Stimulated activated naive CD8-positive, alpha-beta T cell treated with anti-CD3 and anti-CD28 coated beads, Interleukin-15, amount 100 ng/mL, for 72 hours (primary cell): ENCODE results near the gene U2AF1.
A peak's percentile ranks its signal among the peaks of the same experiment; 100 is the strongest.
"Not testable (repeated sequence)": the region's sequence is repeated elsewhere in the genome, so short reads cannot be mapped to it uniquely, and the experiment has no call there.

ENCODE experiments used
- ATAC-seq: fragments of 150-1000 bp; cut with Tn5 transposase; 2 replicates; pipeline ENCODE4 v1.10.0; 2021; ENCODE audit warnings: mild to moderate bottlenecking, moderate library complexity
- DNase-seq, 2 donors: peaks; one replicate each; pipeline ENCODE4 v3.0.0; 2021 to 2022
- H3K27ac Mint-ChIP-seq, 2 donors: one replicate each; pipeline ENCODE4 v1.8.0; 2022; ENCODE audit warnings: mild to moderate bottlenecking in 2 of 2, mixed read lengths in 2 of 2, moderate library complexity in 2 of 2
- H3K27me3 Mint-ChIP-seq: one replicate; pipeline ENCODE4 v1.8.0; 2022; ENCODE audit warnings: mixed read lengths
- H3K4me1 Mint-ChIP-seq: one replicate; pipeline ENCODE4 v1.8.0; 2022; ENCODE audit warnings: mild to moderate bottlenecking, mixed read lengths
- H3K4me3 Mint-ChIP-seq, 2 donors: one replicate each; pipeline ENCODE4 v1.8.0; 2022; ENCODE audit warnings: mild to moderate bottlenecking in 2 of 2, mixed read lengths in 2 of 2, moderate library complexity in 1 of 2
- H3K9me3 Mint-ChIP-seq, 2 donors: one replicate each; pipeline ENCODE4 v1.8.0; 2022; ENCODE audit warnings: mixed read lengths in 2 of 2

The U2AF1 gene

DNA sequence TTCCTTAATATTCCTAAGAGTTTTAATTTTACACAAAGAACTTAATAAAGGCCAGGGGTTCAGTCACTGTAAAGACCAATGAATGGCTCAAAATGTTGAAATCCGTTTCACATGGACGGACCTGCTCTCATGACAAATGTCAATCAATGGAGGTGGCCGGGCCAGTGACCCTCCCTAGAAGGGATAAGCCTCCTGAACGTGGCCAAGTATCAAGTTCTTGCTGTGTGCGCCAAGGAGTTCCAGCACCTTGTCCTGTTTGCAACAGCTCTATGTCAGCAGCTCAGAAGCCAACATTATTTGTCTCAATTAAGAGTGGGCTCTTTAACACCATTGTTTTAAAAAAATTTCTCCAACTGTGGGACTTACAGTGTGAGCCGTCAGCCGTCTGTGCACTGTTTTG, 6.4 kb downstream of the U2AF1 start:
- not testable (repeated sequence) for ATAC-seq, H3K27me3 Mint-ChIP-seq, H3K9me3 Mint-ChIP-seq, H3K4me1 Mint-ChIP-seq, H3K27ac Mint-ChIP-seq, H3K4me3 Mint-ChIP-seq, DNase-seq

DNA sequence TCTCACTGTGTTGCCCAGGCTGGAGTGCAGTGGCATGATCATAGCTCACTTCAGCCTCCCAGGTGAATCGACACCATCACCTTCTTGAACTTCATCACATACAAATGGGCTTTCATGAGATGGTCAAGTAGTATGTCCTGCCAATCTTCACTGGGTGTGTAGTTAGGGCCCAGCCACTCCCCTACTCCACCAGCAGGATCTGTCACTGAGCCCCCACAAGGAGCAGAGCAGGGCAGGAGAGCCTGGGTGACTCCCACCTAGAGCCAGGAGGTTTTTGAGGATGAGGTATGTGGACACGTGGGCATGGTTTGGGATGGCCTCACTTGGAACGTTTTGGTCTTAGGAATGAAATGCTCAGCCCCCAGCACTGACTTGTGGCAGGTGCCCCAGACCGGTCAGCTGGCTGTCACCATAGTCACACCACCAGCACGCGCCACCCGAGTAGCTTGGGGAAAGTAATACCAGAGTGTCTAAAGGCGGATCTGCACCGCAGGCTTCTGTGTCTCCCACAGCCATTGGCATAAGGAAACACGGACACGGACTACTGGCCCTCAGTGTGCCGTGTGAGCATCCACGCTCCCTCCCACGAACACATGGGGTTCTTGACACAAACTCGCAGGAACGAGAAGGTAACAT, 15.3 kb downstream of the U2AF1 start:
- not testable (repeated sequence) for ATAC-seq

DNA sequence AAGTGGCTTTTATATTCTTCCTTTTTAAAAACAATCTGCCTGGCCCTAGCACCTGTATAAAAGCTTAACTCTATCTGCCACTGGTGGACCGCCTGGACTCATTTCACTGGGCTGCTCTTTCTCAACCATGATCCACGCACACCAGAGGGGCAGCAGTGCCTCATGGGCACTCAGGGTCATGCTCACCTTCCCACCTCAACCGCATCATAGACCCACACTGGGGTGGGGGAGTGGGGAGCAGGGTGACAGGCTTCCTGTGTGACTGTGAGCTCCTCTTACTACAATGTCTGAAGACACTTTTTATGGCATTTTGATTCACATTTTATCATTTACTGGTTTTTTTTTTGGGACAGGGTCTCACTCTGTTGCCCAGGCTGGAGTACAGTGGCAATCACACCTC, 16.4 kb downstream of the U2AF1 start:
- not testable (repeated sequence) for H3K9me3 Mint-ChIP-seq, ATAC-seq, H3K4me3 Mint-ChIP-seq, H3K27me3 Mint-ChIP-seq, DNase-seq, H3K27ac Mint-ChIP-seq, H3K4me1 Mint-ChIP-seq

More for the DNA sequence above, 15.3 kb downstream of the U2AF1 start:
- not testable (repeated sequence) for H3K27ac Mint-ChIP-seq, DNase-seq, H3K4me1 Mint-ChIP-seq, H3K9me3 Mint-ChIP-seq, H3K27me3 Mint-ChIP-seq, H3K4me3 Mint-ChIP-seq

DNA sequence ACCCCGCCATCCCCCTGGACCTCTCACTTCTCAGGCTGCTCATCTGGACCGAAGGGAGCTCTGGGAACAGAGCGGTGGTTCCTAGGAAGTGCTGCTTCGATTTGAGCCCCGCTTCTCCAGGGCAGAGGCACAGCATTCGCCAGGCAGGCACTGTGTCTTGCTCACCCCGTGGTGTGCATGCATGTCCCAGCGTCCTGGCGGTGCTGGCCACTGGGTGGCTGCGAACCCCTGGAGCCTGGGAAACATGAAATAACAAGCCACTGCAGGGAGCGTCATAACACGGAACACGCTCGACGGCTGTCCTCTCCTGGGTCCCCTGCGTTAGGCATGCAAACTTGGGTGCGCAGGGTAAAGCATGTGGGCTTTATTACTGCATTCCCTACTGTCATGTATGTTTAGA, 17.9 kb downstream of the U2AF1 start:
- H3K27ac Mint-ChIP-seq, H3K4me3 Mint-ChIP-seq, DNase-seq, ATAC-seq, H3K27me3 Mint-ChIP-seq, H3K4me1 Mint-ChIP-seq, H3K9me3 Mint-ChIP-seq: not testable (repeated sequence)

DNA sequence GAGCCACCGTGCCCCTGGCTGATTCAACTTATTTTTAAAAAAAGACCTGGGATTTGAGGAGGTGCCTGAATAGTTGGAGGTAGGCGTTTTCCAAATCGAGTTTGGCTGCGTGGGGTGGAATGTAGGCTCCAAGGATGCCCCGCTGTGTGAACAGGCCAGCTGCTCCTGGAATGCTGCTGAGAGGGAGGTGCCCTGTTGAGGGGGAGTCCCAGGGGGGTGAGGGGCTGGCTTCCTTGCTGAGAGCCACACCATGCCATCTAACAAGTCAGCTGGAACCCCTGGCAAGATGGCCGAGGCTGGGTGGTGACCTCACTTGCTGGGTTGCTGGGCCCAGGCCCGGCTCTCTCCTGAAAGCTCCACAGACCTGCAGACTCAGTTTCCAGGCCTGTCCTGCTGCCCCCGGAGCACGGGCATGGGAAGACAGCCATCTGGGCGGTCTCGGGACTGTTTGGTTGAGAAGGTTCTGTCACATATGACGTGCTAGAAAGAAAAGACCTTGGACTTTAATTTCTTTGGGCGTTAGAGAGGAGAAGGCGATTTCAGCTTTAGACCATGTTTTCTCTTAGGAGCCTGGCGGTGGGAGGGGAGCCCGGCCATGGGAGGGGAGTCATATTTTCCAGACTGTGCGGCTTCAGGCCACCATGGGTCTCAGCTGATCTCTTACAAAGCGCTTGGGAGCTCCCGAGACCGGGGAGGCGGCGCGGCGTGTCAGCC, 24.6 kb downstream of the U2AF1 start:
- not testable (repeated sequence) for ATAC-seq, H3K4me3 Mint-ChIP-seq, H3K4me1 Mint-ChIP-seq, H3K9me3 Mint-ChIP-seq, DNase-seq, H3K27me3 Mint-ChIP-seq, H3K27ac Mint-ChIP-seq

DNA sequence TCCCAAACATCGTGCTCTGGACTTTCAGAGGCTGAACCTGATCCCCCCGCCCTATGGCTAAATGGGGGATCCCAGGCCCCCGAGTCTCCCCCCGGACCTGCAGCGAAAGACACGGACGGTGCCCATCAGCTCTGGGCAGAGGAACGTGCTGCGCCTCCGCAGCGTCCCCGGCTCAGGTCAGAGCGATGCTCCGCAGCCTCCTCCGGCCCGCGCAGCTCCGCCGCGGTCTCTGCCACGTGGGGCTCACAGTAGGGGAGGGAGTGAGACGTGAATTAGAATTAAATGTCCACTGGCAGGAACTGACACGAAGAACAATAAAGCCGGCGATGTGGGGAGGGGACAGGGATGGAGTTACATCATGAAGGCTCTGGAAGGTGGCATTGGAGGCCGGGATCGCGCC, 30.7 kb downstream of the U2AF1 start:
- H3K27me3 Mint-ChIP-seq, ATAC-seq, DNase-seq, H3K27ac Mint-ChIP-seq, H3K4me3 Mint-ChIP-seq, H3K9me3 Mint-ChIP-seq, H3K4me1 Mint-ChIP-seq: not testable (repeated sequence)

DNA sequence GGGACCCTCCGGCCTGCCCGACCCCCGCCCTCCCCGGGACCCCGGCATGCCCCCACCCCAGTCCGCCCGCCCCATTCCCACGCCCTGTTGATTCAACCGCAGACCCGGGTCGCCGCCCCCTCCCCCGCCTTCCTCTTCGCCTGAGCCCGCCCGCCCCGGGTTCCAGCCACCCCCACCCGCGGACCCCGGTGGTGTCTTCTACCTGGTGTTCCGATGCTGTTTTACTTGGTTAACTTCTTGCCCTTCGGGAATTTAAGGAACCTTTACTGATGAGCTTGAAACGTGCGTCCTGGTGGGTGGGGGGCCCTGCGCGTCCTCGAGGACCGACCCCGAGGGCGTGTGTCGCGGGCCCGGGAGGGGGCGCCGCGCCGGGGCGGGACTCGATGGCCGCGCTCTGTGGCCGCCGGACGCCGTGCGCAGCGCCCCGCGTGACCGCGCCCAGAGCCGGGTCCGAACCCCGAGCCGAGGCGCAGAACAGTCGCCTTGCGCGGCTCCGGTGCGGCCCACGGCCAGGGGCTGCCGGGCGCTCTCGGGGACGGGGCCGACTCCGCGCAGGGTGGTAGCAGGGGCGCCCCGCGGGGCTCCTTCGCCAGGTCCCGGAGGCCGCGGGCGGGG, 31.2 kb downstream of the U2AF1 start:
- not testable (repeated sequence) for H3K9me3 Mint-ChIP-seq, H3K4me3 Mint-ChIP-seq, DNase-seq, H3K27me3 Mint-ChIP-seq, H3K27ac Mint-ChIP-seq, H3K4me1 Mint-ChIP-seq
- ATAC-seq: peak; percentile 62

DNA sequence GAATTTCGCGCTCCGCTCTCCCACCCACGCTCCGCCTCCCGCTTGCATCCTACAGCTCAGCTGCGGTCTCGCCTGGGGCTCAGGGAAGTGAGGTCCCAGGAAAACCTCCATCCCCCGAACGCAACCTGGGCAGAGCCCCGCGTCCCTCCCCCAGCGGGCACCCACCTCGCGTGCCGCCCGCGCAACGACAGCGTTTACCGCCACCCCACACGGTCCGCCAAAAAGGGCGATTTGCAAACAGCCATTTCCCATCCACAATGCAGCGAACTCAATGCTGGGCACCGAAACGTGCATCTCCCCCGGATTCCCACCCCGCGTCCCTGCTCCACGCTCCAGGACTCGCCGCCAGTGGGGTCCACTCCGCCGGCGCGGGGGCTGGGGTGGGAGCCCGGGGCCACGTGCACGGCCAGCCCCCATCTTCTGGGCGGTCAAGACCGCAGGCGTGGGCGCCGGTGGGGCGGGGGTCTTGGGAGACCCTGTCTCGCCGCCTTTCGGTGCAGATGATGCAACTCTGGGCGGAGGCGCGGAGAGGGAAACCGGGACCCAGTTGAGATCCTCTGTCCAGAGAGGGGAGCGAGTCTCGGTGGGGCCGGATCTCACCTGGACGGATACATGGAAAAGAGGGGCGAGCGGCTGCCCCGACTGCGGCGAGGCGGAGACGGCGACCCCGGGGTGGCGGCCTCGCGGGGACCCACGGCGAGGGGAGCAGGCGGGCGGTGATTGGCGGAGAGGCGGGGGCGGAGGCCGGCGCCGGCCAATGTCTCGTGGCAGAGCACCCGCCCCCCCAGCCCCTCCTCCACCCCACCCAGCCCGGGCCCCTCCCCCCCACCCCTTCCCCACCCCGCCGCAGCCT, 32.0 kb downstream of the U2AF1 start, which contains the start of gene CBS:
Gene CBS (minus strand): TSS at position 666 of the 853 bp plus-strand sequence. CDS start 3,642 bp downstream, outside the sequence.
- H3K27me3 Mint-ChIP-seq, H3K9me3 Mint-ChIP-seq, H3K4me1 Mint-ChIP-seq, H3K4me3 Mint-ChIP-seq, DNase-seq, H3K27ac Mint-ChIP-seq: not testable (repeated sequence)
- ATAC-seq: peak; percentile 69

DNA sequence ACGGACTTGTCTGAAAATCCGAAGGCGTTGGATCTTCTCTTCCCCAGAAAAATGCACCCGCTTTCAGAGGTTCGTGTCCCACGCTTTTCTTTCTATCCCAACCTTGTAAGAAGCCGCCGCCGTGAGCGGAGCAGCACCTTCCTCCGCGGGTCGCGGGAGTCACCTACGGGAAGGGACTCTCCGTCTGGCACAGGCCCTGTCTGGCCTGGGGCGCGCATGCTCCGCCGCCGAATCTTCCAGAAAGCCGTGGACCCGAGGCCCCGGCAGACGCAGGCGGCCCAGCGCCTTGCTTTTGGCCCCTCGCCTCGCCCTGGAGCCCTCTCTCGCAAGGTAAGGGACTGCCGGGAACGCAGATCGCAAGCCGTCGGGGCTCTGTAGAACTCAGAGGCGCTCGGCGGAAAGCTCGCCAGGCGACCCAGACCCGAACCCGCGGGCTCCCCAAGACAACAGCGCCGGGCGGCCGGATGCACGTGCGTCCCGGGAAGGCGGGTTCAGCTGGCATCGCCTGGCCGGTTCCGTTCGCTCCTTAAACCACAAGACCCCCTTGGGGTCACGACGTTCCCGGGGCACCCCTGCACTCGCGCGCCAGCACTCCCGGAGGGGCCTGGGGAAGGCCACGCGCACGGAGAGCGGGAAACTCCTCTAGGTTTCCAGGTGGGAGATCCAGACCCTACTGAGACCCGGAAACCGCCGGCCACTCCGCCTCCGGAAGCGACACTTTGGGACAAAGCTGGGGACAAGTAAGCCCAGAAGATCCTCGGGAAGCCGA, 32.8 kb downstream of the U2AF1 start:
- H3K4me3 Mint-ChIP-seq, DNase-seq, H3K27me3 Mint-ChIP-seq, H3K9me3 Mint-ChIP-seq, H3K4me1 Mint-ChIP-seq, H3K27ac Mint-ChIP-seq: not testable (repeated sequence)
- ATAC-seq: peak; percentile 56

DNA sequence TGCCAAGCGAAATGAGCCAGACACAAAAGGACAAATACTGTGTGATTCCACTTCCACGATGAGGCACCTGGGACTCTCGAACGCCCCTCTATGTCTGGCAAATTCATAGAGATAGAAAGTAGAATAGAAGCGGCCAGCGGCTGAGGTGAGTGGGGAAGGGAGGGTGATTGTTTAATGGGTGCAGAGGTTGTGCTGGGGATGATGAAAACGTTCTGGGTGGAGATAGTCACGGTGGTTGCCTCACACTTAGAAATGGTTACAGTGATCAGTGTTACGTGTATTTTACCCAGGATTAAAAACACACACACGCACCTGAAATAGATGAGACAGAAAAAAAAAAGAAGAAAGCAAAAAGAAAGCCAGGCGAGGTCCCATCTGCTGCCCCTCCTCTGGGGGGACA, 34.6 kb downstream of the U2AF1 start:
- ATAC-seq, H3K9me3 Mint-ChIP-seq, H3K4me3 Mint-ChIP-seq, H3K27me3 Mint-ChIP-seq, H3K4me1 Mint-ChIP-seq, H3K27ac Mint-ChIP-seq, DNase-seq: not testable (repeated sequence)

DNA sequence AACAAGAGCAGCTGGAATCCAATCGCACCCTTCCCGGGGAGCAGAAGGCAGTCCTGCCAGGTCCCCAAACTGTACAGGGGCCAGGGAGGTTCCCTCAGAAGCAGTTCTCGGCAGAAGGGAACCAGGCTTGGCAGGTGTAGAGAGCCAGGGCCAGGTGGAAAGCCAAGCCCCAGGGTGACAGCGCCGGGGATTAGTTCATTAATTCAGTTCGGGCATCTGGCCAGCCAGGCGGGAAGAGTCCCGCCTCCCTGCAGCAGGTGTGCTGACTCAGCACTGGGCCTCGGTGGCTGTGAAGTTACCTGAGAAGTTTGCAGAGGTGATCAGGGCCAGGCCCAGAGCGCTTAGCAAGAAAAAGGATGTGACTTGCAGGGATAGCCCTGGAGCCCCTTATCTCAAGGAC, 37.7 kb downstream of the U2AF1 start:
- DNase-seq, H3K27ac Mint-ChIP-seq, H3K9me3 Mint-ChIP-seq, H3K27me3 Mint-ChIP-seq, H3K4me3 Mint-ChIP-seq, H3K4me1 Mint-ChIP-seq, ATAC-seq: not testable (repeated sequence)

DNA sequence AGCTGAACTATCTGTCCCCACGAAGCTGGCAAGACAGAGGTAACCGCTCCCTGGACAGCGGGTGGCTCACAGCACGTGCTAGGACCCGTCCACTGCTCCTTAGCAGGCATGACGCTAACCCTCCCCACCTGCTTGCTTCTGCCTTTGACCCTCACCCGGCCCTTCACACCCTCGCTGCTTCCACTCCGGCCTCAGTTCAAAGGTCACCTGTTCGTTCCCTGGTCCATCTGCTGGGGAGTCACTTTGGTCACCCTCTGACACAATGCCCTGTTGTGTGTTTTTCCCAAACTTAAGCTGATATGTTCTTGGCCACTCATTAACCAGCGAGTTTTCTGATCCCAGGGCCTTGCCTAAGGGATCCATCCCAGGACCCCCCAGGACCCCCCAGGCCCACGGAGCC, 39.3 kb downstream of the U2AF1 start:
- H3K9me3 Mint-ChIP-seq, H3K4me1 Mint-ChIP-seq, H3K4me3 Mint-ChIP-seq, H3K27ac Mint-ChIP-seq, DNase-seq, ATAC-seq, H3K27me3 Mint-ChIP-seq: not testable (repeated sequence)

DNA sequence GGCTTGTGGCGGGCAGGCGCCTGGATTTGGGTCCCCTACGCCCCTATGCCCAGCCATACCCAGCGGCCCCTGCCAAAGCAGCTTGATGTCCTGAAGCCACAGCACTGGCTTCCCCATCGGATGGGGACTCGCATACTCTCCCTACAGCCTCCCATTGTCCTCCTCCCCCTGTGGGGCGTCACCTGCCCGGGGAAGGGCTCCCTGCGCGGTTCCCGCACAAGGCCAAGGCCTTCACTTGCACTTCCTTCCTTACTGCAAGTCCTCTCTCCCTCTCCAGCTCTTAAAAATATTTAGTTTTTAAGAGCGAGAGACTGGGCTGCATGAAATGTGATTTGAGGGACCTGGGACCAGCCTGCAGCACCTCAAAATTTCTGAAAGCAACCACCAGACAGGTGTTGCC, 40.7 kb downstream of the U2AF1 start:
- not testable (repeated sequence) for H3K27ac Mint-ChIP-seq, H3K4me1 Mint-ChIP-seq, H3K27me3 Mint-ChIP-seq, H3K4me3 Mint-ChIP-seq, H3K9me3 Mint-ChIP-seq, DNase-seq, ATAC-seq

DNA sequence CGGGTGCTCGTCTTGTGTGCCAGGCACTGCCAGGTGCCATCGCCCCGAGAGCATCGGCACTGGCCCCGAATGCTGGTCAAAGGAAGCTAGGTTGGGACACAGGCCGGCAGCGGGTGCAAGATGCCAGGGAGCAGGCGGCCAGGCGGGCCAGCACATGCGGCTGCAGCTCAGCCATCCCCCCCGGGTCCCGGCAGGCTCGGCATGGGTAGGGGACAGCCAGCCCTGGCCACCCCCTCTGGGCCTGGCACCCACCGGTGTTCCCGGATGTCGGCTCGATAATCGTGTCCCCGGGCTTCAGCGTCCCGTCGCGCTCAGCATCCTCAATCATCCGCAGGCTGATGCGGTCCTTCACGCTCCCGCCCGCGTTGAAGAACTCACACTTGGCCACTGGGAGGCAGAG, 41.4 kb downstream of the U2AF1 start:
- not testable (repeated sequence) for H3K9me3 Mint-ChIP-seq, DNase-seq, H3K27ac Mint-ChIP-seq, H3K4me3 Mint-ChIP-seq, H3K4me1 Mint-ChIP-seq, H3K27me3 Mint-ChIP-seq
- peak; percentile 9 for ATAC-seq
